ENCODE data around the gene C5orf63. TPM values are rescaled to one million over a fixed set of nuclear protein-coding genes. Genes with fewer than 3 reads are reported as not detected.

C5orf63 gene
- total and polyA plus RNA-seq, 2 of the 13 experiments (the other 11 are each of a cell fraction or from before 2014, with no cell fraction given), result 7.9 to 8.8 TPM

GRCh38 chr5:127026166-127026565 is 47.1 kb downstream of the C5orf63 start (continued):
- TF ChIP-seq, protein P1, sequence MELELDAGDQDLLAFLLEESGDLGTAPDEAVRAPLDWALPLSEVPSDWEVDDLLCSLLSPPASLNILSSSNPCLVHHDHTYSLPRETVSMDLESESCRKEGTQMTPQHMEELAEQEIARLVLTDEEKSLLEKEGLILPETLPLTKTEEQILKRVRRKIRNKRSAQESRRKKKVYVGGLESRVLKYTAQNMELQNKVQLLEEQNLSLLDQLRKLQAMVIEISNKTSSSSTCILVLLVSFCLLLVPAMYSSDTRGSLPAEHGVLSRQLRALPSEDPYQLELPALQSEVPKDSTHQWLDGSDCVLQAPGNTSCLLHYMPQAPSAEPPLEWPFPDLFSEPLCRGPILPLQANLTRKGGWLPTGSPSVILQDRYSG (CRISPR knock-in tag; IDR thresholded peaks at IDR 0.05), result no peak
- TF ChIP-seq ZNF230 (CRISPR knock-in tag; IDR thresholded peaks at IDR 0.05) (no peak), AGO1 (IDR thresholded peaks at IDR 0.05; ENCODE audit: low read depth, low read length, poor library complexity, severe bottlenecking) (no peak), TBX2 (CRISPR knock-in tag; IDR thresholded peaks at IDR 0.05; ENCODE audit: borderline replicate concordance) (no peak), ARHGAP35 (CRISPR knock-in tag; IDR thresholded peaks at IDR 0.05; ENCODE audit: borderline replicate concordance) (no peak)

GRCh38 chr5:127025467-127025866 is 47.8 kb downstream of the C5orf63 start:
- ChIA-PET POLR2A (no interaction called here), CTCF (ENCODE audit: low intra/inter-chr PET ratio, low total read pairs) (no interaction called here)
- DNase-seq (ENCODE audit: low spot score) (no peak), FAIRE-seq (no peak), ATAC-seq (no peak)
- Histone ChIP-seq H3K4me2 (ENCODE audit: low read depth, low read length) (no peak overlapping the region), H3K4me1 (ENCODE audit: insufficient read depth, low read length) (peaks cover 59% of the 10 kb centered on the region), H3K9ac (ENCODE audit: insufficient read depth, low read depth, low read length) (no peak overlapping the region), H3K27me3 (ENCODE audit: control insufficient read depth in 1 of 2, insufficient read depth in 2 of 2, low read length in 2 of 2) (no peaks in the 10 kb centered on the region), H3K4me3 (replicated peaks in 1 of 3; ENCODE audit: insufficient read depth in 1 of 3, low read depth in 2 of 3, low read length in 3 of 3) (no peak overlapping the region), H3K79me2 (ENCODE audit: insufficient read depth, low read length) (peaks cover 3% of the 10 kb centered on the region), H3K27ac (ENCODE audit: extremely low read length, insufficient read depth, low read length) (no peak overlapping the region), H3K9me3 (ENCODE audit: low read length) (no peaks in the 10 kb centered on the region), H4K20me1 (ENCODE audit: insufficient read depth, low read length) (no peaks in the 10 kb centered on the region), H2AFZ (ENCODE audit: low read length) (no peak overlapping the region), H3K36me3 (replicated peaks in 1 of 2; ENCODE audit: control insufficient read depth in 1 of 2, insufficient read depth in 2 of 2, low read length in 2 of 2) (no peaks in the 10 kb centered on the region)
- intact Hi-C loops (cut with micrococcal nuclease; ENCODE audit: unreplicated experiment), result loop anchor here (5.0 to 10.0 kb wide), 2 partner anchors 53 to 661 kb away; no protein-coding TSS in a partner anchor
- in situ Hi-C loops (cut with HindIII; ENCODE audit: extremely low pct_ligation_motif_present, low pct_unique_long_range_greater_than_20kb), result loop anchor here (25.0 kb wide), 1 partner anchor 363 kb away; no protein-coding TSS in a partner anchor
- no TSS peak for BruUV-seq (replicated peaks)
- WGBS (ENCODE audit: low lambda C conversion rate), result 94% methylated on average over 1 of the region's 1 CpG
- TF ChIP-seq ZNF441 (CRISPR knock-in tag; IDR thresholded peaks at IDR 0.05; ENCODE audit: borderline replicate concordance) (no peak), ADNP (CRISPR knock-in tag; IDR thresholded peaks at IDR 0.05) (no peak), CSRNP2 (CRISPR knock-in tag; conservative IDR thresholded peaks at IDR 0.05; ENCODE audit: low read depth) (no peak), ZNF10 (CRISPR knock-in tag; IDR thresholded peaks at IDR 0.05; ENCODE audit: borderline replicate concordance, low read depth) (no peak), KDM1A (CRISPR knock-in tag; IDR thresholded peaks at IDR 0.05) (no peak), SP2 (CRISPR knock-in tag; IDR thresholded peaks at IDR 0.05) (no peak), IRX3 (CRISPR knock-in tag; IDR thresholded peaks at IDR 0.05; ENCODE audit: borderline replicate concordance, low read depth) (no peak), ZBTB8A (CRISPR knock-in tag; IDR thresholded peaks at IDR 0.05; ENCODE audit: borderline replicate concordance, low read depth) (no peak), ZBTB7A (CRISPR knock-in tag; IDR thresholded peaks at IDR 0.05) (no peak), RBFOX2 (IDR thresholded peaks at IDR 0.05; ENCODE audit: low read depth, low read length) (no peak), XRCC5 (optimal IDR thresholded peaks at IDR 0.05; ENCODE audit: low read length) (no peak), AGO1 (IDR thresholded peaks at IDR 0.05; ENCODE audit: low read depth, low read length, poor library complexity, severe bottlenecking) (no peak), ZNF614 (CRISPR knock-in tag; IDR thresholded peaks at IDR 0.05; ENCODE audit: borderline replicate concordance) (no peak)
- TF ChIP-seq, protein P2, sequence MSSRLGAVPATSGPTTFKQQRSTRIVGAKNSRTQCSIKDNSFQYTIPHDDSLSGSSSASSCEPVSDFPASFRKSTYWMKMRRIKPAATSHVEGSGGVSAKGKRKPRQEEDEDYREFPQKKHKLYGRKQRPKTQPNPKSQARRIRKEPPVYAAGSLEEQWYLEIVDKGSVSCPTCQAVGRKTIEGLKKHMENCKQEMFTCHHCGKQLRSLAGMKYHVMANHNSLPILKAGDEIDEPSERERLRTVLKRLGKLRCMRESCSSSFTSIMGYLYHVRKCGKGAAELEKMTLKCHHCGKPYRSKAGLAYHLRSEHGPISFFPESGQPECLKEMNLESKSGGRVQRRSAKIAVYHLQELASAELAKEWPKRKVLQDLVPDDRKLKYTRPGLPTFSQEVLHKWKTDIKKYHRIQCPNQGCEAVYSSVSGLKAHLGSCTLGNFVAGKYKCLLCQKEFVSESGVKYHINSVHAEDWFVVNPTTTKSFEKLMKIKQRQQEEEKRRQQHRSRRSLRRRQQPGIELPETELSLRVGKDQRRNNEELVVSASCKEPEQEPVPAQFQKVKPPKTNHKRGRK (CRISPR knock-in tag; IDR thresholded peaks at IDR 0.05), result no peak
